BJ (cell line): Measurements from ENCODE around the gene SLC12A7. TPM values are rescaled to one million over a fixed set of nuclear protein-coding genes. Genes with fewer than 3 reads are reported as not detected.

Experiments used
- CTCF ChIA-PET: fragments of 350-600 bp; formaldehyde crosslinking; extraction: SDS; loops from one replicate; lab custom pipeline; 2021; ENCODE audit warnings: antibody characterized with exemption, inconsistent platforms; lab: Yijun Ruan, JAX
- POLR2A ChIA-PET: fragments of 300-600 bp; sonication (Branson Sonifier 250); formaldehyde crosslinking; extraction: SDS; loops from one replicate; lab custom pipeline; 2021; ENCODE audit warnings: antibody characterized with exemption; lab: Charles Lee
- DNase-seq: peaks from one replicate; pipeline ENCODE4 v3.0.0-alpha.2; 2011; ENCODE audit warnings: low read depth
- H3K27me3 ChIP-seq: 2 replicates; pipeline ENCODE4 v1.6.0; 2011; ENCODE audit warnings: low read length; ENCODE audit not compliant: control insufficient read depth, insufficient read depth
- H3K36me3 ChIP-seq: 2 replicates; pipeline ENCODE4 v1.5.1; 2011; ENCODE audit warnings: low read length; ENCODE audit not compliant: control insufficient read depth, insufficient read depth
- H3K4me3 ChIP-seq: 2 replicates; pipeline ENCODE4 v1.5.1; 2011; ENCODE audit warnings: low read depth, mild to moderate bottlenecking, control low read depth, low read length
- CTCF ChIP-seq: IDR thresholded peaks from 2 replicates; pipeline ENCODE4 v1.5.1; 2011; ENCODE audit warnings: low read depth, mild to moderate bottlenecking, control low read depth, inconsistent platforms, low read length, moderate library complexity; ENCODE audit not compliant: insufficient read depth
- polyA plus RNA-seq: library from polyadenylated mRNA; depleted of rRNA; stranded (reverse); fragments of >200 nt; gene quantifications from 2 replicates; pipeline ENCODE4 v1.2.3, GENCODE V29; 2011

SLC12A7 gene
- polyA plus RNA-seq, 1 experiment, result 4.6 TPM

GRCh38 chr5:1014781-1015221 is 97.1 kb downstream of the SLC12A7 start:
- H3K36me3 ChIP-seq, result no peaks in the 10 kb centered on the region
- CTCF ChIA-PET, result interaction anchor here (0.8 to 1.4 kb wide), 3 partner anchors 19 to 153 kb away, joined by 3 read pairs; no protein-coding TSS in a partner anchor
- no peak for TF ChIP-seq CTCF
- POLR2A ChIA-PET, result no interaction called here
- no peak overlapping the region for H3K4me3 ChIP-seq
- DNase-seq, result no peak
- H3K27me3 ChIP-seq, result peaks cover 49% of the 10 kb centered on the region

GRCh38 chr5:1014346-1014745 is 97.5 kb downstream of the SLC12A7 start:
- no peaks in the 10 kb centered on the region for H3K36me3 ChIP-seq
- no peak overlapping the region for H3K4me3 ChIP-seq
- no peak for TF ChIP-seq CTCF
- ChIA-PET POLR2A (no interaction called here), CTCF (interaction anchor here (0.8 to 1.0 kb wide), 2 partner anchors 18 to 154 kb away, joined by 3 read pairs; no protein-coding TSS in a partner anchor)
- peaks cover 54% of the 10 kb centered on the region for H3K27me3 ChIP-seq
- no peak for DNase-seq

GRCh38 chr5:1013948-1014301 is 97.9 kb downstream of the SLC12A7 start:
- no peak for DNase-seq
- H3K27me3 ChIP-seq, result peaks cover 55% of the 10 kb centered on the region
- CTCF ChIA-PET, result interaction anchor here (1.0 kb wide), 1 partner anchor 154 kb away, joined by 3 read pairs; no protein-coding TSS in a partner anchor

GRCh38 chr5:1013238-1013947 is 98.5 kb downstream of the SLC12A7 start:
- no peak for TF ChIP-seq CTCF
- H3K27me3 ChIP-seq, result peaks cover 50% of the 10 kb centered on the region

More at GRCh38 chr5:1013948-1014301, 97.9 kb downstream of the SLC12A7 start:
- Histone ChIP-seq H3K4me3 (no peak overlapping the region), H3K36me3 (no peaks in the 10 kb centered on the region)
- POLR2A ChIA-PET, result no interaction called here
- no peak for TF ChIP-seq CTCF

GRCh38 chr5:1012900-1013237 is 99.0 kb downstream of the SLC12A7 start:
- Histone ChIP-seq H3K27me3 (peaks cover 51% of the 10 kb centered on the region), H3K36me3 (no peaks in the 10 kb centered on the region), H3K4me3 (no peak overlapping the region)
- no peak for DNase-seq
- CTCF ChIA-PET, result no interaction called here
- POLR2A ChIA-PET, result no interaction called here
- TF ChIP-seq CTCF, result no peak

More at GRCh38 chr5:1013238-1013947, 98.5 kb downstream of the SLC12A7 start:
- ChIA-PET POLR2A (no interaction called here), CTCF (no interaction called here)
- DNase-seq, result no peak
- Histone ChIP-seq H3K36me3 (no peaks in the 10 kb centered on the region), H3K4me3 (no peak overlapping the region)
